B cell (primary cell): Measurements from ENCODE around the gene MRPL22. TPM values are rescaled to one million over a fixed set of nuclear protein-coding genes. Genes with fewer than 3 reads are reported as not detected.
"Not testable (repeated sequence)": the region's sequence is repeated elsewhere in the genome, so short reads cannot be mapped to it uniquely, and the experiment has no call there.

Source experiments
- ATAC-seq: fragments of 200-7000 bp; cut with Tn5 transposase; one replicate; pipeline ENCODE4 v1.10.0; 2021; ENCODE audit warnings: low read depth, mild to moderate bottlenecking, moderate number of reproducible peaks, moderate library complexity
- CTCF ChIA-PET: fragments of 350-600 bp; sonication (Branson Sonifier 250); formaldehyde crosslinking; loops from one replicate; lab custom pipeline; 2021; ENCODE audit warnings: antibody characterized with exemption, inconsistent platforms; lab: Charles Lee
- POLR2A ChIA-PET: fragments of 350-600 bp; sonication (Branson Sonifier 250); formaldehyde crosslinking; loops from one replicate; lab custom pipeline; 2021; ENCODE audit warnings: antibody characterized with exemption; lab: Charles Lee
- DNase-seq: peaks from one replicate; pipeline ENCODE4 v3.0.0; 2013
- H2AFZ ChIP-seq: 2 replicates; pipeline ENCODE4 v1.6.1; 2012; ENCODE audit warnings: mild to moderate bottlenecking, low read depth, low read length; ENCODE audit not compliant: insufficient read depth, poor library complexity, severe bottlenecking
- H3K27ac ChIP-seq, 2 donors: 1 replicate in 1 of 2; 2 replicates in 1 of 2; pipeline ENCODE4 v1.5.1; 2012 to 2013; ENCODE audit warnings: low read length in 2 of 2, mild to moderate bottlenecking in 2 of 2, moderate library complexity in 1 of 2
- H3K27me3 ChIP-seq, 4 experiments: fragments of 200-600 bp in 1 of 4; sonication (generic) in 1 of 4; replicated peaks in 1 of 4; 1 replicate in 2 of 4; 2 replicates in 2 of 4; pipeline versions ENCODE4 v1.6.1 to v1.7.0; 2013 to 2016; ENCODE audit warnings: low read length in 3 of 4, mild to moderate bottlenecking in 2 of 4, mixed read lengths in 1 of 4, moderate library complexity in 1 of 4; ENCODE audit not compliant: insufficient read depth in 4 of 4, control insufficient read depth in 3 of 4; ENCODE audit errors: control extremely low read depth in 1 of 4
- H3K36me3 ChIP-seq, 2 experiments: replicated peaks in 1 of 2; 1 replicate in 1 of 2; 2 replicates in 1 of 2; pipeline versions ENCODE4 v1.6.1 to v1.7.1; 2013; ENCODE audit warnings: low read length in 1 of 2; ENCODE audit not compliant: insufficient read depth in 2 of 2, control insufficient read depth in 1 of 2; ENCODE audit errors: control extremely low read depth in 1 of 2, extremely low read depth in 1 of 2
- H3K4me1 ChIP-seq, 2 donors: fragments of 200-600 bp in 1 of 2; sonication (generic) in 1 of 2; 1 replicate in 1 of 2; 2 replicates in 1 of 2; pipeline versions ENCODE4 v1.5.1 to v1.6.1; 2013 to 2017; ENCODE audit warnings: low read length in 2 of 2; ENCODE audit not compliant: control insufficient read depth in 2 of 2, insufficient read depth in 2 of 2
- H3K4me2 ChIP-seq: replicated peaks from 2 replicates; pipeline ENCODE3; 2012; ENCODE audit warnings: mild to moderate bottlenecking, low read depth, low read length; ENCODE audit not compliant: poor library complexity, severe bottlenecking
- H3K4me3 ChIP-seq, 5 experiments: fragments of 200-600 bp in 1 of 5; sonication (generic) in 1 of 5; 1 replicate in 3 of 5; 2 replicates in 2 of 5; pipeline versions ENCODE4 v1.5.1 to v1.7.0; 2011 to 2016; ENCODE audit warnings: low read length in 4 of 5, mild to moderate bottlenecking in 4 of 5, low read depth in 2 of 5, control low read depth in 1 of 5, moderate library complexity in 1 of 5; ENCODE audit not compliant: insufficient read depth in 1 of 5; ENCODE audit errors: control extremely low read depth in 1 of 5, extremely low read depth in 1 of 5
- H3K79me2 ChIP-seq: fragments of 200-600 bp; sonication (generic); one replicate; pipeline ENCODE4 v1.6.0; 2016; ENCODE audit warnings: low read length; ENCODE audit not compliant: control insufficient read depth, insufficient read depth
- H3K9ac ChIP-seq: fragments of 200-600 bp; sonication (generic); 2 replicates; pipeline ENCODE4 v1.6.1; 2017; ENCODE audit warnings: mild to moderate bottlenecking, low read length, moderate library complexity
- H3K9me3 ChIP-seq, 3 donors: one replicate each; pipeline versions ENCODE4 v1.6.1 to v1.7.1; 2013; ENCODE audit warnings: low read length in 2 of 3; ENCODE audit not compliant: control insufficient read depth in 2 of 3, insufficient read depth in 1 of 3; ENCODE audit errors: control extremely low read depth in 1 of 3
- H4K20me1 ChIP-seq: 2 replicates; pipeline ENCODE4 v1.6.0; 2012; ENCODE audit warnings: mild to moderate bottlenecking, low read length; ENCODE audit not compliant: insufficient read depth, control insufficient read depth, poor library complexity, severe bottlenecking
- H3K27ac Mint-ChIP-seq: one replicate; pipeline ENCODE4 v1.8.0; 2021; ENCODE audit warnings: mixed read lengths
- H3K27me3 Mint-ChIP-seq: one replicate; pipeline ENCODE4 v1.8.0; 2021; ENCODE audit warnings: mixed read lengths
- H3K4me1 Mint-ChIP-seq: one replicate; pipeline ENCODE4 v1.8.0; 2021; ENCODE audit warnings: mixed read lengths
- H3K4me3 Mint-ChIP-seq: one replicate; pipeline ENCODE4 v1.8.0; 2021; ENCODE audit warnings: mixed read lengths
- H3K9me3 Mint-ChIP-seq: one replicate; pipeline ENCODE4 v1.8.0; 2022; ENCODE audit warnings: mixed read lengths; ENCODE audit not compliant: insufficient read depth
- CTCF ChIP-seq: fragments of 200-600 bp; IDR thresholded peaks from one replicate; pipeline ENCODE4 v1.8.0; 2022; ENCODE audit warnings: antibody characterized with exemption, mild to moderate bottlenecking
- EZH2 ChIP-seq: IDR thresholded peaks from 2 replicates; pipeline ENCODE4 v1.6.1; 2012; ENCODE audit warnings: borderline replicate concordance, low read depth, mild to moderate bottlenecking, moderate library complexity, low read length; ENCODE audit not compliant: insufficient read depth, poor library complexity, severe bottlenecking
- WGBS: methylation state at CpG from one replicate; pipeline ENCODE4 v1.1.5; 2013; ENCODE audit warnings: missing lambda C conversion rate; ENCODE audit not compliant: insufficient coverage; 5-methylcytosine and 5-hydroxymethylcytosine counted together
- intact Hi-C: fragments of 100-400 bp; cut with micrococcal nuclease; formaldehyde crosslinking; loops from one replicate; pipeline ENCODE4 v1.10.0; 2022
- polyA plus RNA-seq: library from polyadenylated mRNA; depleted of rRNA; stranded (reverse); fragments of >200 nt; gene quantifications from 2 replicates; pipeline ENCODE4 v1.2.3, GENCODE V29; 2012
- total RNA-seq, 2 donors: library from RNA; stranded (reverse); fragments of 120-200 nt in 1 of 2; gene quantifications; 1 replicate in 1 of 2; 2 replicates in 1 of 2; pipeline versions ENCODE4 v1.2.3 to v1.2.4, GENCODE V29; 2013 to 2022

The MRPL22 gene
- total and polyA plus RNA-seq, 2 donors (not counting 1 experiment from before 2014, with no cell fraction given), result 18.8 to 21.4 TPM

- no peaks in the 10 kb centered on the region for H3K4me1 Mint-ChIP-seq
- Histone ChIP-seq H3K9me3 (peaks cover 0 to 12% (median 0%) of the 10 kb centered on the region in 3 donors), H3K36me3 (no peaks in the 10 kb centered on the region), H3K4me3 (no peak overlapping the region), H3K9ac (no peak overlapping the region), H3K27me3 (peaks cover 0 to 6% (median 3%) of the 10 kb centered on the region in 4 experiments), H3K4me2 (no peak overlapping the region), H4K20me1 (no peaks in the 10 kb centered on the region), H3K4me1 (no peaks in the 10 kb centered on the region), H3K27ac (no peak overlapping the region), H3K79me2 (no peaks in the 10 kb centered on the region), H2AFZ (no peak overlapping the region)
- intact Hi-C loops, result no loop called here
- TF ChIP-seq CTCF, result no peak
- no peak for TF ChIP-seq EZH2
- H3K27ac Mint-ChIP-seq, result no peak overlapping the region
- WGBS, result 86% methylated on average over 11 of the region's 11 CpGs
- ATAC-seq (no peak), DNase-seq (no peak)
- POLR2A ChIA-PET, result no interaction called here
- H3K9me3 Mint-ChIP-seq, result no peaks in the 10 kb centered on the region
- H3K27me3 Mint-ChIP-seq, result peaks cover 31% of the 10 kb centered on the region
- CTCF ChIA-PET, result interaction anchor here (1.2 kb wide), 1 partner anchor 354 kb away, joined by 3 read pairs; no protein-coding TSS in a partner anchor
- no peak overlapping the region for H3K4me3 Mint-ChIP-seq
These were observed 63.4 kb downstream of the MRPL22 start for GRCh38 chr5:155004138-155004744.

GRCh38 chr5:155006265-155006664, 65.4 kb downstream of the MRPL22 start:
- H3K4me1 Mint-ChIP-seq, ATAC-seq, POLR2A ChIA-PET: not testable (repeated sequence)

More at GRCh38 chr5:155006265-155006664, 65.4 kb downstream of the MRPL22 start:
- H3K36me3 ChIP-seq, intact Hi-C loops, H3K4me2 ChIP-seq, H3K9ac ChIP-seq, CTCF ChIA-PET, H3K4me3 Mint-ChIP-seq, H3K4me1 ChIP-seq, DNase-seq, H3K4me3 ChIP-seq, H3K9me3 Mint-ChIP-seq, H3K27ac ChIP-seq, H3K79me2 ChIP-seq, H3K27me3 ChIP-seq, H4K20me1 ChIP-seq, H2AFZ ChIP-seq, H3K27ac Mint-ChIP-seq: not testable (repeated sequence)
- WGBS, result no CpG with 5 or more reads among the region's 1 CpG
- H3K27me3 Mint-ChIP-seq, result peaks cover 24% of the 10 kb centered on the region
- peaks cover 0 to 12% (median 0%) of the 10 kb centered on the region in 3 donors for H3K9me3 ChIP-seq
